22Rv1 (cell line): ENCODE results near the gene DUOX1.

Experiments
- CTCF ChIP-seq: fragments of 450-650 bp; IDR thresholded peaks from 2 replicates; pipeline ENCODE4 v1.5.1; 2017; ENCODE audit warnings: mild to moderate bottlenecking
- ZFX ChIP-seq: fragments of 450-650 bp; IDR thresholded peaks from 2 replicates; pipeline ENCODE4 v1.6.1; 2017; ENCODE audit warnings: antibody characterized with exemption, borderline replicate concordance

GRCh38 chr15:45083223-45083622, 46.6 kb upstream of the DUOX1 start:
- TF ChIP-seq CTCF (no peak), ZFX (no peak)
